GM12892 (cell line): ENCODE data around the gene EXOSC6.

Experiments
- POLR2A ChIP-seq: IDR thresholded peaks from 2 replicates; pipeline ENCODE4 v1.6.1; 2011; ENCODE audit warnings: low read depth, low read length, control low read depth
- POLR2AphosphoS5 ChIP-seq: IDR thresholded peaks from 2 replicates; pipeline ENCODE4 v1.6.1; 2011; ENCODE audit warnings: low read depth, low read length, control low read depth
- TAF1 ChIP-seq: IDR thresholded peaks from 2 replicates; pipeline ENCODE4 v1.6.1; 2011; ENCODE audit warnings: low read depth, mild to moderate bottlenecking, control low read depth, low read length, borderline replicate concordance

- TF ChIP-seq POLR2AphosphoS5 (peak; percentile 86), POLR2A (peak; percentile 92), TAF1 (peak; percentile 80)
Observed at GRCh38 chr16:70289229-70290094, 37.7 kb upstream of the EXOSC6 start, which contains the start of gene AARS1.
